WTC11 (cell line): ENCODE results near the gene LENG1. TPM values are rescaled to one million over a fixed set of nuclear protein-coding genes. Genes with fewer than 3 reads are reported as not detected.

Source experiments
- ATAC-seq: fragments of 200-7000 bp; cut with Tn5 transposase; 2 replicates; pipeline ENCODE4 v1.10.0; 2021; ENCODE audit warnings: mild to moderate bottlenecking, moderate library complexity
- CTCF ChIA-PET: fragments of 300-600 bp; sonication (Branson Sonifier 250); formaldehyde crosslinking; loops from one replicate; lab custom pipeline; 2021; ENCODE audit warnings: antibody characterized with exemption; lab: Charles Lee
- POLR2A ChIA-PET: fragments of 350-600 bp; sonication (Branson Sonifier 250); formaldehyde crosslinking; loops from one replicate; lab custom pipeline; 2021; ENCODE audit warnings: antibody characterized with exemption; lab: Charles Lee
- DNase-seq: peaks from one replicate; pipeline ENCODE4 v3.0.0; 2021; ENCODE audit warnings: low spot score
- H3K27ac Mint-ChIP-seq: 2 replicates; pipeline ENCODE4 v1.8.0; 2021; ENCODE audit warnings: mixed read lengths
- H3K27me3 Mint-ChIP-seq: 2 replicates; pipeline ENCODE4 v1.8.0; 2021; ENCODE audit warnings: low read depth, mild to moderate bottlenecking, moderate library complexity, mixed read lengths
- H3K36me3 Mint-ChIP-seq: 2 replicates; pipeline ENCODE4 v1.8.0; 2021; ENCODE audit warnings: mixed read lengths
- H3K4me1 Mint-ChIP-seq: 2 replicates; pipeline ENCODE4 v1.8.0; 2022; ENCODE audit warnings: mixed read lengths
- H3K4me3 Mint-ChIP-seq: 2 replicates; pipeline ENCODE4 v1.8.0; 2021; ENCODE audit warnings: mild to moderate bottlenecking, moderate library complexity, mixed read lengths
- H3K9me3 Mint-ChIP-seq: 2 replicates; pipeline ENCODE4 v1.8.0; 2021; ENCODE audit warnings: mixed read lengths
- CREM ChIP-seq: sonication (generic); formaldehyde crosslinking; IDR thresholded peaks from 2 replicates; pipeline ENCODE4 v1.8.1; 2022; ENCODE audit warnings: mild to moderate bottlenecking, missing genetic modification reagents, moderate library complexity
- E2F4 ChIP-seq: sonication (generic); formaldehyde crosslinking; IDR thresholded peaks from 2 replicates; pipeline ENCODE4 v1.8.1; 2022; ENCODE audit warnings: low read depth, mild to moderate bottlenecking, moderate library complexity, missing genetic modification reagents, borderline replicate concordance
- E2F5 ChIP-seq: sonication (generic); formaldehyde crosslinking; IDR thresholded peaks from 2 replicates; pipeline ENCODE4 v1.8.1; 2022; ENCODE audit warnings: mild to moderate bottlenecking, moderate library complexity, missing genetic modification reagents
- SP1 ChIP-seq: sonication (generic); formaldehyde crosslinking; conservative IDR thresholded peaks from 2 replicates; pipeline ENCODE4 v1.8.1; 2022; ENCODE audit warnings: missing genetic modification reagents
- ZBTB21 ChIP-seq: sonication (generic); formaldehyde crosslinking; IDR thresholded peaks from 2 replicates; pipeline ENCODE4 v1.8.1; 2023; ENCODE audit warnings: mild to moderate bottlenecking, missing genetic modification reagents, borderline replicate concordance
- ZNF281 ChIP-seq: sonication (generic); formaldehyde crosslinking; IDR thresholded peaks from 2 replicates; pipeline ENCODE4 v1.8.0; 2023; ENCODE audit warnings: mild to moderate bottlenecking, missing genetic modification reagents
- ZNF423 ChIP-seq: fragments of 250-450 bp; sonication (Bioruptor Pico); IDR thresholded peaks from 2 replicates; pipeline ENCODE4 v2.1.2; 2022; ENCODE audit warnings: mild to moderate bottlenecking, moderate library complexity
- ZSCAN18 ChIP-seq: fragments of 250-450 bp; sonication (Bioruptor Pico); IDR thresholded peaks from 2 replicates; pipeline ENCODE4 v2.1.2; 2022; ENCODE audit warnings: mild to moderate bottlenecking, moderate library complexity
- total RNA-seq: library from RNA; stranded (reverse); gene quantifications from 3 replicates; pipeline ENCODE4 v1.2.3, GENCODE V29; 2021
- TF ChIP-seq, protein P1 (sequence below): fragments of 250-450 bp; sonication (Bioruptor Pico); IDR thresholded peaks from 2 replicates; pipeline ENCODE4 v1.9.0; 2021; ENCODE audit warnings: moderate library complexity, mild to moderate bottlenecking, inconsistent platforms, borderline replicate concordance
- TF ChIP-seq, protein P2 (sequence below): sonication (generic); formaldehyde crosslinking; IDR thresholded peaks from 2 replicates; pipeline ENCODE4 v1.8.0; 2022; ENCODE audit warnings: missing genetic modification reagents
- TF ChIP-seq, protein P3 (sequence below): sonication (generic); formaldehyde crosslinking; conservative IDR thresholded peaks from 2 replicates; pipeline ENCODE4 v1.8.1; 2022; ENCODE audit warnings: mild to moderate bottlenecking, missing genetic modification reagents
- TF ChIP-seq, protein P4 (sequence below): sonication (generic); formaldehyde crosslinking; IDR thresholded peaks from 2 replicates; pipeline ENCODE4 v1.8.1; 2022; ENCODE audit warnings: low read depth, missing genetic modification reagents, borderline replicate concordance
- TF ChIP-seq, protein P5 (sequence below): sonication (generic); formaldehyde crosslinking; IDR thresholded peaks from 2 replicates; pipeline ENCODE4 v1.8.1; 2023; ENCODE audit warnings: mild to moderate bottlenecking, missing genetic modification reagents

LENG1 gene
- total RNA-seq, 1 experiment from 2014 or later = 4.9 TPM

- ChIA-PET CTCF (interaction anchor here (0.5 to 1.1 kb wide), 3 partner anchors 60 to 392 kb away, joined by 3 to 5 read pairs (median 4); no protein-coding TSS in a partner anchor), POLR2A (interaction anchor here (0.7 to 2.3 kb wide), 3 partner anchors 16 to 69 kb away, joined by 3 to 9 read pairs (median 3); partner anchors contain the start of genes MBOAT7 and TSEN34)
- Mint-ChIP-seq H3K4me1 (peaks cover 64% of the 10 kb centered on the region), H3K36me3 (peaks cover 73% of the 10 kb centered on the region), H3K27me3 (no peaks in the 10 kb centered on the region), H3K4me3 (no peak overlapping the region), H3K9me3 (no peaks in the 10 kb centered on the region), H3K27ac (no peak overlapping the region; the same call in 1 of the 2 replicates)
- no peak for DNase-seq
- no peak for ATAC-seq
- TF ChIP-seq E2F5 (CRISPR knock-in tag) (no peak), ZNF423 (CRISPR knock-in tag) (no peak), CREM (no peak), ZSCAN18 (CRISPR knock-in tag) (no peak), SP1 (CRISPR knock-in tag) (no peak), ZNF281 (CRISPR knock-in tag) (no peak), E2F4 (CRISPR knock-in tag) (no peak), ZBTB21 (CRISPR knock-in tag) (no peak)
- TF ChIP-seq, protein P1, sequence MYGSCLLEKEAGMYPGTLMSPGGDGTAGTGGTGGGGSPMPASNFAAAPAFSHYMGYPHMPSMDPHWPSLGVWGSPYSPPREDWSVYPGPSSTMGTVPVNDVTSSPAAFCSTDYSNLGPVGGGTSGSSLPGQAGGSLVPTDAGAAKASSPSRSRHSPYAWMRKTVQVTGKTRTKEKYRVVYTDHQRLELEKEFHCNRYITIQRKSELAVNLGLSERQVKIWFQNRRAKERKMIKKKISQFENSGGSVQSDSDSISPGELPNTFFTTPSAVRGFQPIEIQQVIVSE = no peak
- TF ChIP-seq, protein P2, sequence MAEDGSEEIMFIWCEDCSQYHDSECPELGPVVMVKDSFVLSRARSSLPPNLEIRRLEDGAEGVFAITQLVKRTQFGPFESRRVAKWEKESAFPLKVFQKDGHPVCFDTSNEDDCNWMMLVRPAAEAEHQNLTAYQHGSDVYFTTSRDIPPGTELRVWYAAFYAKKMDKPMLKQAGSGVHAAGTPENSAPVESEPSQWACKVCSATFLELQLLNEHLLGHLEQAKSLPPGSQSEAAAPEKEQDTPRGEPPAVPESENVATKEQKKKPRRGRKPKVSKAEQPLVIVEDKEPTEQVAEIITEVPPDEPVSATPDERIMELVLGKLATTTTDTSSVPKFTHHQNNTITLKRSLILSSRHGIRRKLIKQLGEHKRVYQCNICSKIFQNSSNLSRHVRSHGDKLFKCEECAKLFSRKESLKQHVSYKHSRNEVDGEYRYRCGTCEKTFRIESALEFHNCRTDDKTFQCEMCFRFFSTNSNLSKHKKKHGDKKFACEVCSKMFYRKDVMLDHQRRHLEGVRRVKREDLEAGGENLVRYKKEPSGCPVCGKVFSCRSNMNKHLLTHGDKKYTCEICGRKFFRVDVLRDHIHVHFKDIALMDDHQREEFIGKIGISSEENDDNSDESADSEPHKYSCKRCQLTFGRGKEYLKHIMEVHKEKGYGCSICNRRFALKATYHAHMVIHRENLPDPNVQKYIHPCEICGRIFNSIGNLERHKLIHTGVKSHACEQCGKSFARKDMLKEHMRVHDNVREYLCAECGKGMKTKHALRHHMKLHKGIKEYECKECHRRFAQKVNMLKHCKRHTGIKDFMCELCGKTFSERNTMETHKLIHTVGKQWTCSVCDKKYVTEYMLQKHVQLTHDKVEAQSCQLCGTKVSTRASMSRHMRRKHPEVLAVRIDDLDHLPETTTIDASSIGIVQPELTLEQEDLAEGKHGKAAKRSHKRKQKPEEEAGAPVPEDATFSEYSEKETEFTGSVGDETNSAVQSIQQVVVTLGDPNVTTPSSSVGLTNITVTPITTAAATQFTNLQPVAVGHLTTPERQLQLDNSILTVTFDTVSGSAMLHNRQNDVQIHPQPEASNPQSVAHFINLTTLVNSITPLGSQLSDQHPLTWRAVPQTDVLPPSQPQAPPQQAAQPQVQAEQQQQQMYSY = no peak
- TF ChIP-seq, protein P3, sequence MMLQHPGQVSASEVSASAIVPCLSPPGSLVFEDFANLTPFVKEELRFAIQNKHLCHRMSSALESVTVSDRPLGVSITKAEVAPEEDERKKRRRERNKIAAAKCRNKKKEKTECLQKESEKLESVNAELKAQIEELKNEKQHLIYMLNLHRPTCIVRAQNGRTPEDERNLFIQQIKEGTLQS (CRISPR knock-in tag) = no peak
- TF ChIP-seq, protein P4, sequence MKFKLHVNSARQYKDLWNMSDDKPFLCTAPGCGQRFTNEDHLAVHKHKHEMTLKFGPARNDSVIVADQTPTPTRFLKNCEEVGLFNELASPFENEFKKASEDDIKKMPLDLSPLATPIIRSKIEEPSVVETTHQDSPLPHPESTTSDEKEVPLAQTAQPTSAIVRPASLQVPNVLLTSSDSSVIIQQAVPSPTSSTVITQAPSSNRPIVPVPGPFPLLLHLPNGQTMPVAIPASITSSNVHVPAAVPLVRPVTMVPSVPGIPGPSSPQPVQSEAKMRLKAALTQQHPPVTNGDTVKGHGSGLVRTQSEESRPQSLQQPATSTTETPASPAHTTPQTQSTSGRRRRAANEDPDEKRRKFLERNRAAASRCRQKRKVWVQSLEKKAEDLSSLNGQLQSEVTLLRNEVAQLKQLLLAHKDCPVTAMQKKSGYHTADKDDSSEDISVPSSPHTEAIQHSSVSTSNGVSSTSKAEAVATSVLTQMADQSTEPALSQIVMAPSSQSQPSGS (CRISPR knock-in tag) = no peak
- TF ChIP-seq, protein P5, sequence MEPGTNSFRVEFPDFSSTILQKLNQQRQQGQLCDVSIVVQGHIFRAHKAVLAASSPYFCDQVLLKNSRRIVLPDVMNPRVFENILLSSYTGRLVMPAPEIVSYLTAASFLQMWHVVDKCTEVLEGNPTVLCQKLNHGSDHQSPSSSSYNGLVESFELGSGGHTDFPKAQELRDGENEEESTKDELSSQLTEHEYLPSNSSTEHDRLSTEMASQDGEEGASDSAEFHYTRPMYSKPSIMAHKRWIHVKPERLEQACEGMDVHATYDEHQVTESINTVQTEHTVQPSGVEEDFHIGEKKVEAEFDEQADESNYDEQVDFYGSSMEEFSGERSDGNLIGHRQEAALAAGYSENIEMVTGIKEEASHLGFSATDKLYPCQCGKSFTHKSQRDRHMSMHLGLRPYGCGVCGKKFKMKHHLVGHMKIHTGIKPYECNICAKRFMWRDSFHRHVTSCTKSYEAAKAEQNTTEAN = no peak
Measured at GRCh38 chr19:54206030-54206830, 46.7 kb upstream of the LENG1 start.
